Tibial nerve (tissue), 4 donors: Measurements from ENCODE around the gene HUNK. TPM values are rescaled to one million over a fixed set of nuclear protein-coding genes. Genes with fewer than 3 reads are reported as not detected.

Experiments used
- DNase-seq, 2 donors: peaks; one replicate each; pipeline ENCODE4 v3.0.0-alpha.2; 2019; ENCODE audit warnings: low spot score in 2 of 2
- H3K27ac ChIP-seq, 4 donors: fragments of 200-600 bp; sonication (generic) in 3 of 4; one replicate each; pipeline ENCODE4 v1.5.1; 2017 to 2019; ENCODE audit warnings: mild to moderate bottlenecking in 1 of 4
- H3K27me3 ChIP-seq, 2 donors: fragments of 200-600 bp; sonication (generic) in 1 of 2; one replicate each; pipeline versions ENCODE4 v1.5.1 to v1.6.0; 2017 to 2019
- H3K36me3 ChIP-seq, 3 donors: fragments of 200-600 bp; sonication (generic); one replicate each; pipeline ENCODE4 v1.5.1; 2018 to 2019
- H3K4me1 ChIP-seq, 4 donors: fragments of 200-600 bp; sonication (generic) in 3 of 4; one replicate each; pipeline ENCODE4 v1.5.1; 2017 to 2019
- H3K4me3 ChIP-seq, 4 donors: fragments of 200-600 bp; sonication (generic) in 3 of 4; one replicate each; pipeline ENCODE4 v1.5.1; 2017 to 2019; ENCODE audit warnings: mild to moderate bottlenecking in 1 of 4, moderate library complexity in 1 of 4
- H3K9me3 ChIP-seq, 4 donors: fragments of 200-600 bp; sonication (generic) in 3 of 4; one replicate each; pipeline ENCODE4 v1.5.1; 2017 to 2019
- CTCF ChIP-seq, 5 experiments: fragments of 200-600 bp in 3 of 5; fragments of 450-650 bp in 2 of 5; sonication (generic) in 3 of 5; IDR thresholded peaks; one replicate each; pipeline ENCODE4 v1.5.1; 2016 to 2019; ENCODE audit warnings: antibody characterized with exemption in 5 of 5, mild to moderate bottlenecking in 3 of 5, moderate library complexity in 2 of 5
- EP300 ChIP-seq, 2 donors: sonication (generic); formaldehyde crosslinking; IDR thresholded peaks; one replicate each; pipeline ENCODE4 v1.6.1; 2017; ENCODE audit warnings: antibody characterized with exemption in 2 of 2, mild to moderate bottlenecking in 1 of 2
- POLR2A ChIP-seq, 2 donors: fragments of 450-650 bp; IDR thresholded peaks; one replicate each; pipeline ENCODE4 v1.6.1; 2017; ENCODE audit warnings: antibody characterized with exemption in 2 of 2, mild to moderate bottlenecking in 2 of 2, moderate library complexity in 2 of 2
- WGBS, 2 donors: methylation state at CpG; one replicate each; pipeline ENCODE4 v1.1.5; 2018; 5-methylcytosine and 5-hydroxymethylcytosine counted together
- total RNA-seq, 4 donors: library from RNA; depleted of rRNA; stranded (reverse); fragments of >200 nt; gene quantifications; one replicate each; pipeline ENCODE4 v1.1.0, GENCODE V29; 2016

Gene HUNK
- total RNA-seq, 4 donors from 2014 or later = 0.20 to 0.30 (median 0.21) TPM; not detected in 1

GRCh38 chr21:31959881-31960280 is 87.1 kb downstream of the HUNK start:
- Histone ChIP-seq H3K27me3 (no peaks in the 10 kb centered on the region), H3K36me3 (no peaks in the 10 kb centered on the region), H3K4me3 (no peak overlapping the region), H3K4me1 (no peaks in the 10 kb centered on the region), H3K27ac (no peak overlapping the region), H3K9me3 (peaks cover 0 to 5% (median 0%) of the 10 kb centered on the region in 4 donors)
- TF ChIP-seq EP300 (IDR thresholded peaks at IDR 0.05) = no peak
- no peak for TF ChIP-seq CTCF (IDR thresholded peaks at IDR 0.05)
- TF ChIP-seq POLR2A (IDR thresholded peaks at IDR 0.05) = no peak
- WGBS, 2 donors = 50 to 100% methylated on average over 2 of the region's 2 CpGs
- no peak for DNase-seq

GRCh38 chr21:31961027-31961426 is 88.2 kb downstream of the HUNK start:
- H3K27me3 ChIP-seq = no peaks in the 10 kb centered on the region
- no peaks in the 10 kb centered on the region for H3K36me3 ChIP-seq
- peaks cover 0 to 5% (median 0%) of the 10 kb centered on the region in 4 donors for H3K9me3 ChIP-seq
- H3K4me1 ChIP-seq = no peaks in the 10 kb centered on the region
- no peak for DNase-seq
- no peak overlapping the region for H3K27ac ChIP-seq
- WGBS, 2 donors = 88 to 94% methylated on average over 3 of the region's 3 CpGs
- TF ChIP-seq EP300 (IDR thresholded peaks at IDR 0.05) = no peak
- no peak for TF ChIP-seq POLR2A (IDR thresholded peaks at IDR 0.05)
- TF ChIP-seq CTCF (IDR thresholded peaks at IDR 0.05) = no peak
- no peak overlapping the region for H3K4me3 ChIP-seq

- TF ChIP-seq EP300 (IDR thresholded peaks at IDR 0.05) (no peak), CTCF (IDR thresholded peaks at IDR 0.05) (no peak), POLR2A (IDR thresholded peaks at IDR 0.05) (no peak)
- H3K36me3 ChIP-seq = no peaks in the 10 kb centered on the region
- DNase-seq = no peak
- 68 to 91% methylated on average over 1 of the region's 1 CpG for WGBS, 2 donors
- no peaks in the 10 kb centered on the region for H3K4me1 ChIP-seq
- peaks cover 0 to 5% (median 0%) of the 10 kb centered on the region in 4 donors for H3K9me3 ChIP-seq
- no peaks in the 10 kb centered on the region for H3K27me3 ChIP-seq
- H3K4me3 ChIP-seq = no peak overlapping the region
- H3K27ac ChIP-seq = no peak overlapping the region
These were observed 88.9 kb downstream of the HUNK start for GRCh38 chr21:31961704-31962103.

- TF ChIP-seq EP300 (IDR thresholded peaks at IDR 0.05) (no peak), POLR2A (IDR thresholded peaks at IDR 0.05) (no peak), CTCF (IDR thresholded peaks at IDR 0.05) (no peak)
- no peaks in the 10 kb centered on the region for H3K4me1 ChIP-seq
- H3K27ac ChIP-seq = no peak overlapping the region
- no peak overlapping the region for H3K4me3 ChIP-seq
- H3K27me3 ChIP-seq = no peaks in the 10 kb centered on the region
- no peaks in the 10 kb centered on the region for H3K36me3 ChIP-seq
- H3K9me3 ChIP-seq = peaks cover 0 to 5% (median 0%) of the 10 kb centered on the region in 4 donors
- WGBS, 2 donors = 87 to 91% methylated on average over 6 of the region's 6 CpGs
- no peak for DNase-seq
These were observed 91.9 kb downstream of the HUNK start for GRCh38 chr21:31964692-31965091.

GRCh38 chr21:31967334-31967733 is 94.5 kb downstream of the HUNK start:
- 84 to 90% methylated on average over 7 of the region's 7 CpGs for WGBS, 2 donors
- no peak overlapping the region for H3K4me3 ChIP-seq
- no peak for TF ChIP-seq EP300 (IDR thresholded peaks at IDR 0.05)
- TF ChIP-seq CTCF (IDR thresholded peaks at IDR 0.05) = no peak
- no peak for TF ChIP-seq POLR2A (IDR thresholded peaks at IDR 0.05)
- DNase-seq = no peak
- H3K27ac ChIP-seq = no peak overlapping the region
- no peaks in the 10 kb centered on the region for H3K36me3 ChIP-seq
- no peaks in the 10 kb centered on the region for H3K27me3 ChIP-seq
- peaks cover 0 to 2% (median 0%) of the 10 kb centered on the region in 4 donors for H3K9me3 ChIP-seq
- no peaks in the 10 kb centered on the region for H3K4me1 ChIP-seq
